Nephron progenitor cell (in vitro differentiated cells): ENCODE data around the gene ODF4.
"Not testable (repeated sequence)": the region's sequence is repeated elsewhere in the genome, so short reads cannot be mapped to it uniquely, and the experiment has no call there.

Experiments
- DNase-seq: peaks from one replicate; pipeline ENCODE4 v3.0.0; 2021
- H3K27ac Mint-ChIP-seq: 2 replicates; pipeline ENCODE4 v1.8.0; 2021; ENCODE audit warnings: mild to moderate bottlenecking, moderate library complexity, mixed read lengths
- H3K27me3 Mint-ChIP-seq: 2 replicates; pipeline ENCODE4 v1.8.0; 2021; ENCODE audit warnings: mild to moderate bottlenecking, low read depth, mixed read lengths; ENCODE audit not compliant: poor library complexity
- H3K36me3 Mint-ChIP-seq: 2 replicates; pipeline ENCODE4 v1.8.0; 2021; ENCODE audit warnings: low read depth, mixed read lengths
- H3K4me1 Mint-ChIP-seq: 2 replicates; pipeline ENCODE4 v1.8.0; 2021; ENCODE audit warnings: mixed read lengths
- H3K4me3 Mint-ChIP-seq: 2 replicates; pipeline ENCODE4 v1.8.0; 2021; ENCODE audit warnings: mild to moderate bottlenecking, moderate library complexity, mixed read lengths
- H3K9me3 Mint-ChIP-seq: 2 replicates; pipeline ENCODE4 v1.8.0; 2021; ENCODE audit warnings: mild to moderate bottlenecking, moderate library complexity, mixed read lengths
- CTCF ChIP-seq: fragments of 200-600 bp; sonication (generic); IDR thresholded peaks from 2 replicates; pipeline ENCODE4 v1.5.0; 2021; ENCODE audit warnings: antibody characterized with exemption

The ODF4 gene

GRCh38 chr17:8375738-8376259 is 36.2 kb downstream of the ODF4 start:
- no peak for TF ChIP-seq CTCF
- Mint-ChIP-seq H3K4me3 (peak overlapping the region; percentile 87), H3K4me1 (peaks cover 62% of the 10 kb centered on the region), H3K27ac (peak overlapping the region; percentile 77), H3K36me3 (peaks cover 64% of the 10 kb centered on the region), H3K9me3 (no peaks in the 10 kb centered on the region), H3K27me3 (no peaks in the 10 kb centered on the region)
- no peak for DNase-seq

- peak; percentile 96 for DNase-seq
- no peaks in the 10 kb centered on the region for H3K27me3 Mint-ChIP-seq
Measured at GRCh38 chr17:8376271-8377067, 36.8 kb downstream of the ODF4 start, which contains the start of gene KRABD2. KRABD2 (minus strand) TSS chr17:8376704.

GRCh38 chr17:8377422-8377821 is 37.8 kb downstream of the ODF4 start:
- no peak for TF ChIP-seq CTCF
- H3K36me3 Mint-ChIP-seq = peaks cover 70% of the 10 kb centered on the region
- H3K4me1 Mint-ChIP-seq = peaks cover 66% of the 10 kb centered on the region
- no peaks in the 10 kb centered on the region for H3K9me3 Mint-ChIP-seq
- peak overlapping the region; percentile 31 for H3K4me3 Mint-ChIP-seq
- H3K27me3 Mint-ChIP-seq = no peaks in the 10 kb centered on the region
- DNase-seq = no peak
- peak overlapping the region; percentile 75 for H3K27ac Mint-ChIP-seq

More at GRCh38 chr17:8376271-8377067, 36.8 kb downstream of the ODF4 start, which contains the start of gene KRABD2:
- H3K27ac Mint-ChIP-seq = peak within 1 kb of the TSS; percentile 86
- peak; percentile 50 for TF ChIP-seq CTCF
- H3K4me3 Mint-ChIP-seq = peak within 1 kb of the TSS; percentile 87
- H3K4me1 Mint-ChIP-seq = peaks cover 64% of the 10 kb centered on the region
- H3K9me3 Mint-ChIP-seq = no peaks in the 10 kb centered on the region
- peaks cover 70% of the 10 kb centered on the region for H3K36me3 Mint-ChIP-seq

- Mint-ChIP-seq H3K27ac (peak overlapping the region; percentile 92), H3K4me1 (peaks cover 66% of the 10 kb centered on the region), H3K36me3 (peaks cover 70% of the 10 kb centered on the region)
- H3K9me3 Mint-ChIP-seq, H3K4me3 Mint-ChIP-seq, H3K27me3 Mint-ChIP-seq, DNase-seq: not testable (repeated sequence)
Measured at GRCh38 chr17:8378117-8378516, 38.5 kb downstream of the ODF4 start.

- H3K36me3 Mint-ChIP-seq = peaks cover 65% of the 10 kb centered on the region
- peak overlapping the region; percentile 70 for H3K27ac Mint-ChIP-seq
- peaks cover 78% of the 10 kb centered on the region for H3K4me1 Mint-ChIP-seq
- peak overlapping the region; percentile 4 for H3K4me3 Mint-ChIP-seq
- DNase-seq = no peak
- no peaks in the 10 kb centered on the region for H3K9me3 Mint-ChIP-seq
- H3K27me3 Mint-ChIP-seq = no peaks in the 10 kb centered on the region
- no peak for TF ChIP-seq CTCF
Measured at GRCh38 chr17:8380049-8380448, 40.4 kb downstream of the ODF4 start.

- DNase-seq = no peak
- H3K36me3 Mint-ChIP-seq = peaks cover 54% of the 10 kb centered on the region
- no peaks in the 10 kb centered on the region for H3K9me3 Mint-ChIP-seq
- peak overlapping the region; percentile 100 for H3K4me3 Mint-ChIP-seq
- no peak for TF ChIP-seq CTCF
- H3K27me3 Mint-ChIP-seq = peaks cover 2% of the 10 kb centered on the region
- peaks cover 74% of the 10 kb centered on the region for H3K4me1 Mint-ChIP-seq
- H3K27ac Mint-ChIP-seq = peak overlapping the region; percentile 100
Measured at GRCh38 chr17:8382052-8382879, 42.6 kb downstream of the ODF4 start.
